Stimulated activated naive CD8-positive, alpha-beta T cell treated with anti-CD3 and anti-CD28 coated beads, Interleukin-15, Interleukin-2, amounts not matched to agents 100 U/mL and 50 U/mL, for 24 hours (primary cell): ENCODE measurements around the gene HES3.

ENCODE experiments used
- ATAC-seq: fragments of 150-1000 bp; cut with Tn5 transposase; one replicate; pipeline ENCODE4 v1.10.0; 2021
- DNase-seq: peaks from one replicate; pipeline ENCODE4 v3.0.0; 2021

The HES3 gene

DNA sequence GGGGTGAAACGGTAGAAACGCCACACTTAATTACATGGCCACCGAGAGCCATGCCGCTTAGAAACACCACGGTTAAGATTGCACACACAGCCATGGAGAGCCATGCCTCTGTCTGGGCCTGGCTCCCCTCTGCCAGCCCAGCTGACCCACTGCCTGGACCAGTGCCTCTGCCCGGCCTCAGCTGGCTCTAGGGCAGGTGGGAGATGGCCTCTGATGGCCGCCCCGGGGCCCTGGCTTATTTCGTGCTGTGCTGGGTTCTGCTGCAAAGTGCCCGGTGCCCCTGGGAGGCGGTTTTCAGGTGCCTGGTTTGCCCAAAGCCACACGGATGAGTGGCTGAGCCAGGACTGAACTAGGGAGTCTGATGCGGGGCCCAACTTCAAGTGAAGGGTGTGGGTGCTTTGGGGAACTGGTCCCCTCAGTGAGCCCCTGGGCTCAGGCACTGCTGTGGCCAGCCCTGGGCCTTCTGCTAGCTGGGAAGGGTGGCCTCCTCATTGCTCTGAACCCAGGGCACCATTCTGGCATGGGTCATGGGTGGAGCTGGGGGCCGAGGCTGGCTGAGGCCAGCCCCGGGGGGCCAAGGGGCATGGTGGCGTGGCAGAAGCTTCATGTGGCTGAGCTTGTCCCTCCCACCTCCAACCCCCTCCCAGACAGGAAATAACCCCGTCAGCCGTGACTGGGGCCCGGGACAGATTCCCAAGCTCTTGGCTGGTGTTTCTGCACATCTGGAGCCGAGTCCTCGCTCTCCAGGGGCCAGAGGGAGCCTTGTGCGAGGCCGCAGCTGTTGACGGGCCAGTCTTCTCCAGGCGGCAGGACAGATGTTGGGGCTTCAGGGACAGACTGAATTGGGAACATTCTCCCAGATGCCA is 18.8 kb downstream of the HES3 start:
- ATAC-seq (no peak), DNase-seq (no peak)

DNA sequence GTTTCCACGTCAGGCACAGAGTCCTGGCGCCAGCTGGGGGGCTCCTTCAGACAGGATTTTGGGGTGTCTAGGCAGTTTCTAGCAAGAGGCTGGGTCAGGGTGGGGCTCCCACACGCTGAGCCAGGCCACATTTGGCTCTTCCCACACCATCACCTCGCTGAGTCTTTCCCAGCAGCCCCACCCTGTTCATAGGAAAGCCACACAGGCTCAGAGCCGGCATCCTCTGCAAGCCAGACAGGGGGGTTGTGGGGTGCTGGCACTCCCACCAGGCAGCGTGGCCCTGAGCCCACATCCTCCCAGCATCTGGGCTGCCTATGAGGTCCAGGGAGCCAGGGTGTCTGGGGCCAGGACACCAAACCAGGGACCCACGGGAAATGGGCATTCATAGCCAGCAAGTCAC is 19.7 kb downstream of the HES3 start:
- no peak for DNase-seq

GRCh38 chr1:6265151-6265550 is 21.2 kb downstream of the HES3 start:
- ATAC-seq (no peak), DNase-seq (no peak)

More for the DNA sequence above, 19.7 kb downstream of the HES3 start:
- no peak for ATAC-seq

- ATAC-seq, result no peak
These were observed 22.7 kb downstream of the HES3 start for GRCh38 chr1:6266641-6267040.

GRCh38 chr1:6267686-6268322 is 23.8 kb downstream of the HES3 start:
- DNase-seq (no peak), ATAC-seq (no peak)

More at GRCh38 chr1:6266641-6267040, 22.7 kb downstream of the HES3 start:
- DNase-seq, result no peak

GRCh38 chr1:6268415-6268814 is 24.4 kb downstream of the HES3 start:
- ATAC-seq, result no peak
- DNase-seq, result no peak

DNA sequence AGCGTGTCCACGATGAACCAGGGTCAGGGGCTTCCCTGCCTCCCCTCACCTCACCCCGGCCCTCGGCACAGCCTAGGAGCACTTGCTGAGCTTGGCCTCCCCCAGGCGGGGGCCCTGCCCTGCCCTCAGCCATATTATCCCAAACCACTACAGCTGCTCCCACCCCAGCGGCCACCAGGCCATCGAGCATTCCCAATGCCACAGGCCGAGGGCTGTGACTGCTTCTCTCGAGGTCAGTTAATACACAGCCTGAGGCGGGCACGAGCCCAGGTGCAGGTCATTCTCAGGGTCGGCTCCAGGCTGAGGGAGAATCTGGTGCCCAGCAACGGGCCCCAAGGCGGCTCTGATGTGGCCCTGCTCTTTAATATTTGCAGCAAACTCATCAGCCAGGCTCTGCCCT is 25.3 kb downstream of the HES3 start:
- DNase-seq, result no peak
- ATAC-seq, result no peak

GRCh38 chr1:6269720-6270400 is 25.9 kb downstream of the HES3 start:
- no peak for ATAC-seq
- no peak for DNase-seq

- no peak for ATAC-seq
- no peak for DNase-seq
These were observed 26.4 kb downstream of the HES3 start for GRCh38 chr1:6270401-6270800.

- no peak for DNase-seq
- no peak for ATAC-seq
These were observed 27.0 kb downstream of the HES3 start for GRCh38 chr1:6271006-6271405.

GRCh38 chr1:6271554-6271953 is 27.6 kb downstream of the HES3 start:
- ATAC-seq (no peak), DNase-seq (no peak)

DNA sequence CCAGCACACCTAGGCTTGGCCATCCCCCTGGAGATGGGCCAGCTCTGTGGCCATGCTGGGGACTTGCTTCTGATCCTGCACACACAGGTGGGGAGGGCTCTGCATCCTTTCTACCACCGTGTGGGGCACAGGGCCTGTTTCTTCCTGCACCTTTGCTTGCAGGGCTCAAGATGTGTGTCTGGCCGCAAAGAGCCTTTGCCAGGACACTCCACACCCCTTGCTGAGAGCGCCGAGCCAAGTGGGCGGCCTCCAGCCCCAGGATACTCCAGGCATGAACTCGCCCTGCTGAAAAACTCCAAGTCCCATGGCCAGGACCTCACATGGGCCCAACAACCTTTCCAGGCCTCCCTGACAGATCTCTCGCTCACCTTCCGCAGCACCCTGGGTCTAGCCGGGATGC is 28.5 kb downstream of the HES3 start:
- DNase-seq, result no peak
- no peak for ATAC-seq

DNA sequence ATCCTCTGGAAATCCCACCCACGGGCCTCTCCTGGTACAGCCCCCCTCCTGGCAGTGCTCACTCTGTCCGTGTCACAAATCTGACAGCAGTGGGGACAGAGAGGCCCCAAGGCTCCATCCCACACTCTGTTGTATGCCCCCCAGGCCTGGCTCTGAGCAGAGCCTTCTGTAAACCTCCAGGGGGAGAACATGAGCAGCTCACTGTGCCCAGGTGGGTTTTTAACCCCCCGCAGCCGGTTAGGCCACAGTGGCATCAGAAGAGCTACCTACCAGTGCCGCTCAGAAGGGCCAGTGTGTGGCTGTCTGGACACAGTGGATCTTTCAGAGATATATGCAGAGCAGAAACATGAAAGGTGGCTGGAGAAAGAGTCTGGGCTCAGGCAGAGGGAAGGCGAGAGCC is 28.9 kb downstream of the HES3 start:
- ATAC-seq (no peak), DNase-seq (no peak)

- ATAC-seq (no peak), DNase-seq (no peak)
These were observed 29.5 kb downstream of the HES3 start for GRCh38 chr1:6273380-6273891.

DNA sequence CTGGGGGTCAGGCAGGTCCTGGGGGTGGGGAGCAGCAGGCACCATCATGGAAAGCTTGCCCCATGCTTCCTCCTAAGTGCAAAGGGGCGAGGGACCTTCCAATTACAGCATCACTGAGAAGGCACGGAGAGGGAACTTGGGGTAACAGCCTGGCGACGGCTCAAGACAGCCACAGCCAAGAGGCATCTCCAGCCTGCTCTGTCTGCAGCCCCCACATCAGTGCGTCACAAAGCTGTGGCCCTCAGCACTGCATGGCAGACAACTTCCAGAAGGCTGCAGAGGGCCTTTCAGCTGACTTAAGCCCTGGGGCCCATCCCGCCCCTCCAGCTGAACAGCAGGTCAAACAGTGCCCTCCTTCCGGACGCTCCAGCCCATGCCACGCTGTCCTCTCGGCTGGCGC is 30.1 kb downstream of the HES3 start:
- DNase-seq, result no peak
- ATAC-seq, result no peak

DNA sequence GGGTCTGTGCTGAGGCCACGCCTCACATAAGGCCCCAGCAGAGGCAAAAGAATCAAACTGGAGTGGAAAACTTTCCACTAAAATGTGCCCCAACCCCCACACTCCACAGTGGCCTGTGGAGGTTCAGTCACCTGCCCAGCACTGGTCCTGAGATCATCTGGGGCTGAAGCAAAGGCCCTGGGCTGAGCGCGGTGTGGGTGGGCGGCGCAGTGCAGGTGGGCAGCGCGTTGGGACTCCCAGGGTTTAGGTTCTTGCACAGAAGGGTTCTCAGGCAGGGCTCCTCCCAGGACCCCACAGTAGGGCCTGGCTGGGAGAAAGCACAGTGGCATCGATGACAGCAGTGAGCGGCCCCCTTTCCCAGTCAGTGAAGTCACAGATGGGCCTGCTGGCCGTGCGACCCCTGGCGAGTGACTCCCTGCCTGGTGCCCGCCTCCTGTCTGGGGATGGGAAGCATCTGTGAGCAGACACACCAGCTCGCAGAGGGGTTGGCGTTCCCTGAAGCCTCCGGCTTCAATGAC is 30.7 kb downstream of the HES3 start:
- ATAC-seq (no peak), DNase-seq (no peak)

- ATAC-seq (no peak), DNase-seq (no peak)
These were observed 32.1 kb downstream of the HES3 start for GRCh38 chr1:6275826-6276782.

DNA sequence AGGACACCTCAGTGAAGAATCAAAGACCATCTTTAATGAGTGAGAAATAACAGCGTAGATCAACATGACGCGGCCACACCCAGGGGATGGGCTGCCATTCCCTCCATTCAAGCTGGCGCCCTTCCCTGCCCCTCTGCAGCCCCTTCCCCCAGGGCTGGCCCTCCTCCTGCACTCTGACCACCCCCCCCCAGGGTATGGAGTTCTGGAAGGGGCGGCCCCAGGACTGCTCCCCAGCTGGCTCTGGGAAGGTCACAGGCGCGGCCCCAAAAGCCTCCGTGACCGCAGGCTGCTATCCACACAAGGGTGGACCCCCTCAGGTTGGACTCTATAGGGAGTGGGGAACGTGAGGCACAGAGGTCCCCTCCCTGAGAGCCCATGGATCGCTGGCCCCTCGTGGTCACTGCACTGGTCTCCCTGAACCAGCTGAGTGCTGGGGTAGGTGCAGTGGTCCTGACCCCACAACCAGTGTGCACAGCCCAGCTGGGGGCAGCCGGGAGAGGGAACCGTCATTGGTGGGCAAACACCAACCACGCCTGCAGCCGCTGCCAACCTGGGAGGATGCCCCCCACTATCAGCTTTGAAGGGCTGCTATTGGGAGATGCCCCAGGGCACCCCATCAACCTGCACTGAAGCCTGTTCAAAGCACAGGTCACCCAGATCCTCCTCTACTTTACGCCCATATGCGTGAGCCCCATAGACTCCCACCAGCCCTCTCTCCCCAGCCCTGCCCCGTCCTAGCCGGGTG is 33.0 kb downstream of the HES3 start:
- no peak for DNase-seq
- no peak for ATAC-seq

- ATAC-seq, result no peak
- DNase-seq, result no peak
These were observed 34.3 kb downstream of the HES3 start for GRCh38 chr1:6278263-6278662.

DNA sequence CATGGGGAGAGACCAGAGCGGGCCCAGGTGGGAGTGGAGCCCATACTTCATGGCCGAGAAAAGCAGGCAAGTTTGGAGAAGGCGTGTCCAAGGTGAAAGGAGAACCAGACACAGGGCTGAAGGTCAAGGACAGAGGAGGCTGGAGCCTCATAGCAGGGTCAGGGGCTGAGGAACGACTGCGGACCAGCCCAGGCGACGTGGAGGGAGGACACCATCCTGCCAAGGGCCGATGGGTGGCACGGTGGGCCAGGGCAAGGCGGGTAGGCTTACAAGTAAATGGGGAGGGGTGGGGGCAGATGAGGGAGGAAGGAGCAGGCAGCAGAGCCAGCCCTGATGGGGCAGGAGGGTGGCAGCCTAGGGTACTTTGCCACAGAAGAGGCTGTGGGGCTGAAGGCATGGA is 35.1 kb downstream of the HES3 start:
- no peak for ATAC-seq
- no peak for DNase-seq
